H1 (cell line): Measurements from ENCODE around the gene XDH. TPM values are rescaled to one million over a fixed set of nuclear protein-coding genes. Genes with fewer than 3 reads are reported as not detected.

Source experiments
- CTCF ChIA-PET: fragments of 300-600 bp; sonication (Branson Sonifier 250); formaldehyde crosslinking; loops from one replicate; lab custom pipeline; 2021; ENCODE audit not compliant: partially characterized antibody; lab: Charles Lee
- POLR2A ChIA-PET: fragments of 300-600 bp; sonication (Branson Sonifier 250); formaldehyde crosslinking; loops from one replicate; lab custom pipeline; 2021; ENCODE audit warnings: inconsistent platforms; ENCODE audit not compliant: partially characterized antibody; lab: Charles Lee
- DNase-seq, 2 experiments: peaks; one replicate each; pipeline versions ENCODE4 v3.0.0 to v3.0.0-alpha.2; 2010 to 2022; ENCODE audit warnings: low spot score in 2 of 2, low read depth in 1 of 2, mixed read lengths in 1 of 2
- FAIRE-seq: peaks from 2 replicates; lab custom pipeline; 2011; peaks lifted over from hg19 to GRCh38; lab: Jason Lieb, UNC
- H2AFZ ChIP-seq: 2 replicates; pipeline ENCODE4 v1.8.1; 2012; ENCODE audit warnings: low read length, inconsistent platforms
- H2AK5ac ChIP-seq: 2 replicates; pipeline ENCODE4 v1.6.1; 2013; ENCODE audit warnings: low read depth, low read length
- H2BK120ac ChIP-seq: replicated peaks from 2 replicates; pipeline ENCODE3; 2013; ENCODE audit warnings: low read depth, low read length, inconsistent platforms
- H2BK12ac ChIP-seq: 2 replicates; pipeline ENCODE4 v1.6.1; 2013; ENCODE audit warnings: low read depth, low read length
- H2BK15ac ChIP-seq: 2 replicates; pipeline ENCODE4 v1.6.1; 2013; ENCODE audit warnings: low read length
- H2BK20ac ChIP-seq: 2 replicates; pipeline ENCODE4 v1.6.1; 2013; ENCODE audit warnings: low read length
- H2BK5ac ChIP-seq: 2 replicates; pipeline ENCODE4 v1.6.1; 2013; ENCODE audit warnings: low read depth, low read length
- H3K14ac ChIP-seq: 2 replicates; pipeline ENCODE4 v1.6.1; 2013; ENCODE audit warnings: inconsistent platforms; ENCODE audit not compliant: insufficient read length
- H3K18ac ChIP-seq: 2 replicates; pipeline ENCODE4 v1.6.1; 2013; ENCODE audit warnings: low read length; ENCODE audit errors: extremely low read depth
- H3K23ac ChIP-seq: 2 replicates; pipeline ENCODE4 v1.6.1; 2013; ENCODE audit warnings: inconsistent platforms; ENCODE audit not compliant: insufficient read length
- H3K23me2 ChIP-seq: 2 replicates; pipeline ENCODE4 v1.6.1; 2013; ENCODE audit warnings: low read depth, low read length
- H3K27ac ChIP-seq: 2 replicates; pipeline ENCODE4 v1.6.1; 2011; ENCODE audit warnings: low read depth, low read length, inconsistent platforms
- H3K27me3 ChIP-seq, 4 experiments: replicated peaks in 1 of 4; 1 replicate in 1 of 4; 2 replicates in 3 of 4; pipeline versions ENCODE4 v1.6.1 to v1.8.1; 2011 to 2013; ENCODE audit warnings: low read length in 3 of 4, mild to moderate bottlenecking in 3 of 4, inconsistent platforms in 2 of 4, mixed read lengths in 2 of 4, moderate library complexity in 1 of 4; ENCODE audit not compliant: control insufficient read depth in 3 of 4, insufficient read depth in 3 of 4; ENCODE audit errors: extremely low read depth in 1 of 4
- H3K36me3 ChIP-seq, 4 experiments: 2 replicates each; pipeline versions ENCODE4 v1.6.1 to v1.8.1; 2011 to 2013; ENCODE audit warnings: mild to moderate bottlenecking in 4 of 4, low read length in 3 of 4, moderate library complexity in 2 of 4, control low read depth in 1 of 4, inconsistent platforms in 1 of 4; ENCODE audit not compliant: insufficient read depth in 4 of 4, control insufficient read depth in 2 of 4
- H3K4ac ChIP-seq: replicated peaks from 2 replicates; pipeline ENCODE3; 2013; ENCODE audit warnings: low read length, low read depth, mixed read lengths, inconsistent platforms; ENCODE audit not compliant: insufficient read length
- H3K4me1 ChIP-seq, 4 experiments: replicated peaks in 1 of 4; 1 replicate in 1 of 4; 2 replicates in 3 of 4; pipeline versions ENCODE4 v1.6.1 to v1.8.1; 2011 to 2013; ENCODE audit warnings: low read length in 3 of 4, inconsistent platforms in 2 of 4, mixed read lengths in 1 of 4; ENCODE audit not compliant: insufficient read depth in 4 of 4, control insufficient read depth in 3 of 4
- H3K4me2 ChIP-seq, 2 experiments: 2 replicates each; pipeline versions ENCODE4 v1.6.1 to v1.8.1; 2011 to 2013; ENCODE audit warnings: low read depth in 2 of 2, low read length in 2 of 2, control low read depth in 1 of 2, inconsistent platforms in 1 of 2, mild to moderate bottlenecking in 1 of 2; ENCODE audit not compliant: insufficient read depth in 1 of 2
- H3K4me3 ChIP-seq, 4 experiments: fragments of 200-600, 300-600 bp in 1 of 4; sonication (generic), shearing (Covaris generic), sonication (Bioruptor Twin) in 1 of 4; 2 replicates each; pipeline versions ENCODE4 v1.5.1 to v1.8.1; 2011 to 2016; ENCODE audit warnings: low read length in 4 of 4, low read depth in 3 of 4, control low read depth in 2 of 4, inconsistent platforms in 2 of 4, mild to moderate bottlenecking in 2 of 4, mixed read lengths in 1 of 4, moderate library complexity in 1 of 4; ENCODE audit not compliant: insufficient read depth in 2 of 4; ENCODE audit errors: extremely low read depth in 1 of 4
- H3K56ac ChIP-seq: replicated peaks from 2 replicates; pipeline ENCODE3; 2013; ENCODE audit warnings: low read depth, mild to moderate bottlenecking, mixed read lengths, low read length, inconsistent platforms; ENCODE audit not compliant: insufficient read length
- H3K79me1 ChIP-seq: 2 replicates; pipeline ENCODE4 v1.6.1; 2013; ENCODE audit warnings: low read depth, low read length, control low read depth
- H3K79me2 ChIP-seq, 2 experiments: 2 replicates each; pipeline versions ENCODE4 v1.6.1 to v1.8.1; 2012 to 2013; ENCODE audit warnings: low read length in 2 of 2, mild to moderate bottlenecking in 2 of 2, inconsistent platforms in 1 of 2; ENCODE audit not compliant: insufficient read depth in 2 of 2, control insufficient read depth in 1 of 2
- H3K9ac ChIP-seq, 4 experiments: replicated peaks in 1 of 4; 1 replicate in 1 of 4; 2 replicates in 3 of 4; pipeline versions ENCODE4 v1.6.1 to v1.8.1; 2011 to 2013; ENCODE audit warnings: low read depth in 3 of 4, low read length in 3 of 4, control low read depth in 2 of 4, mild to moderate bottlenecking in 2 of 4, moderate library complexity in 2 of 4, inconsistent platforms in 1 of 4; ENCODE audit errors: extremely low read depth in 1 of 4
- H3K9me3 ChIP-seq, 2 experiments: 2 replicates each; pipeline versions ENCODE4 v1.6.1 to v1.8.1; 2012 to 2013; ENCODE audit warnings: mild to moderate bottlenecking in 2 of 2, moderate library complexity in 2 of 2, control low read depth in 1 of 2, inconsistent platforms in 1 of 2, low read depth in 1 of 2, low read length in 1 of 2, mixed read lengths in 1 of 2; ENCODE audit not compliant: insufficient read depth in 2 of 2
- H4K20me1 ChIP-seq, 2 experiments: replicated peaks in 1 of 2; 2 replicates each; pipeline versions ENCODE3 to v1.8.1; 2011 to 2013; ENCODE audit warnings: inconsistent platforms in 2 of 2, low read length in 2 of 2, mild to moderate bottlenecking in 1 of 2; ENCODE audit not compliant: insufficient read depth in 2 of 2, control insufficient read depth in 1 of 2
- H4K5ac ChIP-seq: 2 replicates; pipeline ENCODE4 v1.6.1; 2013; ENCODE audit warnings: low read length, low read depth, mixed read lengths, inconsistent platforms; ENCODE audit not compliant: insufficient read length
- H4K8ac ChIP-seq: 2 replicates; pipeline ENCODE4 v1.8.0; 2013; ENCODE audit warnings: mild to moderate bottlenecking, moderate library complexity, low read length, inconsistent platforms; ENCODE audit not compliant: insufficient read depth; ENCODE audit errors: extremely low read depth
- H4K91ac ChIP-seq: replicated peaks from 2 replicates; pipeline ENCODE3; 2013; ENCODE audit warnings: low read length, mixed read lengths, inconsistent platforms; ENCODE audit not compliant: insufficient read length
- CHD7 ChIP-seq: fragments of 300-600 bp; sonication (generic); IDR thresholded peaks from 2 replicates; pipeline ENCODE4 v1.7.1; 2012; ENCODE audit warnings: low read length, moderate library complexity, mild to moderate bottlenecking, inconsistent platforms; ENCODE audit not compliant: insufficient replicate concordance
- polyA plus RNA-seq, 7 experiments: library from polyadenylated mRNA; depleted of rRNA in 3 of 7; stranded (reverse) in 5 of 7; unstranded in 2 of 7; fragments of >200 nt in 5 of 7; fragments of 200-250 nt in 2 of 7; gene quantifications; 1 replicate in 5 of 7; 2 replicates in 1 of 7; 4 replicates in 1 of 7; pipeline versions ENCODE4 v1.2.1 to v1.2.3, GENCODE V29; 2011 to 2013; ENCODE audit warnings: missing spikeins in 2 of 7, mixed read lengths in 2 of 7
- total RNA-seq: library from RNA; stranded (reverse); fragmentation: NEBNext Ultra II Directional; extraction: Animal tissue kit (Norgen Biotek cat#: 25700); gene quantifications from 2 replicates; pipeline ENCODE4 v1.2.1, GENCODE V29; 2021

The XDH gene
- total and polyA plus RNA-seq, 2 of the 8 experiments (the other 6 are each of a cell fraction or from before 2014, with no cell fraction given), result 0.68 to 1.2 TPM

GRCh38 chr2:31419386-31419785 lies 4.8 kb upstream of the XDH start:
- no peaks in the 10 kb centered on the region for H3K4me1 ChIP-seq
- peaks cover 6 to 28% of the 10 kb centered on the region in 2 experiments; a peak in 2 of 4 replicates for H3K9me3 ChIP-seq
- no peak overlapping the region for H3K18ac ChIP-seq
- FAIRE-seq, result no peak
- no peak overlapping the region for H2AFZ ChIP-seq
- no peak overlapping the region for H3K23ac ChIP-seq
- no peaks in the 10 kb centered on the region for H3K23me2 ChIP-seq
- no peak overlapping the region for H2BK120ac ChIP-seq
- no peak overlapping the region for H3K14ac ChIP-seq
- H2BK5ac ChIP-seq, result no peak overlapping the region
- CTCF ChIA-PET, result no interaction called here
- no peak overlapping the region for H2AK5ac ChIP-seq
- H2BK20ac ChIP-seq, result no peak overlapping the region
- POLR2A ChIA-PET, result no interaction called here
- no peak for DNase-seq
- no peak overlapping the region for H2BK15ac ChIP-seq
- no peak overlapping the region for H2BK12ac ChIP-seq
- H3K79me1 ChIP-seq, result no peaks in the 10 kb centered on the region
- H3K79me2 ChIP-seq, result no peaks in the 10 kb centered on the region
- H3K4ac ChIP-seq, result no peak overlapping the region
- H4K20me1 ChIP-seq, result no peaks in the 10 kb centered on the region
- no peak overlapping the region for H3K9ac ChIP-seq
- H3K27ac ChIP-seq, result no peak overlapping the region
- H3K27me3 ChIP-seq, result no peaks in the 10 kb centered on the region
- no peak overlapping the region for H4K5ac ChIP-seq
- no peak overlapping the region for H3K56ac ChIP-seq
- no peak overlapping the region for H4K8ac ChIP-seq
- H4K91ac ChIP-seq, result no peak overlapping the region
- H3K4me2 ChIP-seq, result no peak overlapping the region
- H3K36me3 ChIP-seq, result no peaks in the 10 kb centered on the region; a peak in 1 of 8 replicates
- H3K4me3 ChIP-seq, result no peak overlapping the region
- TF ChIP-seq CHD7, result no peak
